Spleen (tissue), 7 donors: ENCODE results near the gene NFKBIZ.

Experiments used
- POLR2A ChIP-seq, 3 donors: fragments of 450-650 bp; IDR thresholded peaks; one replicate each; pipeline ENCODE4 v1.5.1; 2017; ENCODE audit warnings: antibody characterized with exemption in 3 of 3, mild to moderate bottlenecking in 1 of 3
- TF ChIP-seq, protein P1 (sequence below), 11 experiments: fragments of 200-600 bp in 7 of 11; fragments of 450-650 bp in 4 of 11; sonication (generic) in 4 of 11; IDR thresholded peaks in 8 of 11; conservative IDR thresholded peaks in 3 of 11; 1 replicate in 7 of 11; 2 replicates in 4 of 11; pipeline versions ENCODE4 v1.4.0 to v1.8.0; 2016 to 2021; ENCODE audit warnings: antibody characterized with exemption in 11 of 11, inconsistent platforms in 4 of 11, mild to moderate bottlenecking in 1 of 11
- donor health status: DM: no; HTN: no; CAD: no; lungs with moderate emphysema.
- donor health status: DM: no; HTN: no; CAD: no.
- donor health status: DM: no; HTN: no; CAD: no.

DNA sequence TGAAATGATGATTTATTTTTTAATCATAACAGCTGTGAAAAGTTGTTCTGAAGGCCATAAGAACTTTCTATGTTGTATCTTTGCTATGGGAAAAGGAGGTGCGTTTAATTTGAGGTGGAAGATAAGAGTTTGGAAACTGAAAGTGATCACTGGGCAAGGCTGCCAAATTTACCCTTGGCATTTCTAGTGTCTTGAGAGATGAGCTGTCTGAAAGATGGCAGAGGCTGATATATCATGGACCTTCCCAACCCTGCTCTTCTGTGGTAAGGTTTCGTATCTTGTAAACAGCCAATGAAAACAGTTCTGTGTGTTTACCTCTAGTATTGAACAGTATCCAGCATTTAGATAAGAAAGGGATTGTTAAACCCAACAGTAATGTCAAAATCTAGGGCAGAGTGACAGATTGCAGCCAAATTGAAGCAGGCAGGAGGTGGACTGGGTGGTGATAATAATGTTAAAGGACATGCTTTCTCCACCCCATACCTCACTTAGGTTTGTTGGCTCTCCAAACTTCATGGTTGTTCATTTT is 15.8 kb upstream of the NFKBIZ start:
- TF ChIP-seq, protein P1, sequence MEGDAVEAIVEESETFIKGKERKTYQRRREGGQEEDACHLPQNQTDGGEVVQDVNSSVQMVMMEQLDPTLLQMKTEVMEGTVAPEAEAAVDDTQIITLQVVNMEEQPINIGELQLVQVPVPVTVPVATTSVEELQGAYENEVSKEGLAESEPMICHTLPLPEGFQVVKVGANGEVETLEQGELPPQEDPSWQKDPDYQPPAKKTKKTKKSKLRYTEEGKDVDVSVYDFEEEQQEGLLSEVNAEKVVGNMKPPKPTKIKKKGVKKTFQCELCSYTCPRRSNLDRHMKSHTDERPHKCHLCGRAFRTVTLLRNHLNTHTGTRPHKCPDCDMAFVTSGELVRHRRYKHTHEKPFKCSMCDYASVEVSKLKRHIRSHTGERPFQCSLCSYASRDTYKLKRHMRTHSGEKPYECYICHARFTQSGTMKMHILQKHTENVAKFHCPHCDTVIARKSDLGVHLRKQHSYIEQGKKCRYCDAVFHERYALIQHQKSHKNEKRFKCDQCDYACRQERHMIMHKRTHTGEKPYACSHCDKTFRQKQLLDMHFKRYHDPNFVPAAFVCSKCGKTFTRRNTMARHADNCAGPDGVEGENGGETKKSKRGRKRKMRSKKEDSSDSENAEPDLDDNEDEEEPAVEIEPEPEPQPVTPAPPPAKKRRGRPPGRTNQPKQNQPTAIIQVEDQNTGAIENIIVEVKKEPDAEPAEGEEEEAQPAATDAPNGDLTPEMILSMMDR (IDR thresholded peaks at IDR 0.05 in 8 of 11, conservative IDR thresholded peaks at IDR 0.05 in 3 of 11), result no peak
- no peak for TF ChIP-seq POLR2A (IDR thresholded peaks at IDR 0.05)
